DMS 273 (cell line): ENCODE measurements around the gene LNP1.

Source experiments
- DNase-seq: peaks from one replicate; lab custom pipeline; 2025; ENCODE audit not compliant: unreplicated experiment; lab: John Stamatoyannopoulos, UW

LNP1 gene

GRCh38 chr3:100399341-100400071 lies 1.8 kb upstream of the LNP1 start:
- DNase-seq, result peak; percentile 43

GRCh38 chr3:100400419-100400779 lies 940 bp upstream of the LNP1 start:
- peak; percentile 74 for DNase-seq

GRCh38 chr3:100401674-100402041 lies 319 bp downstream of the LNP1 start:
- peak; percentile 91 for DNase-seq

- peak; percentile 84 for DNase-seq
These were observed 917 bp downstream of the LNP1 start for GRCh38 chr3:100402256-100402655.

GRCh38 chr3:100402891-100403290 lies 1.6 kb downstream of the LNP1 start:
- peak; percentile 47 for DNase-seq

GRCh38 chr3:100403362-100404249 lies 2.3 kb downstream of the LNP1 start:
- peak; percentile 71 for DNase-seq

GRCh38 chr3:100404250-100404548 lies 2.9 kb downstream of the LNP1 start:
- no peak for DNase-seq

GRCh38 chr3:100407164-100407563 lies 5.8 kb downstream of the LNP1 start:
- DNase-seq, result no peak

- no peak for DNase-seq
These were observed 6.7 kb downstream of the LNP1 start for GRCh38 chr3:100407977-100408532.

- no peak for DNase-seq
These were observed 10.0 kb downstream of the LNP1 start for GRCh38 chr3:100411091-100411982.

GRCh38 chr3:100412912-100413590 lies 11.7 kb downstream of the LNP1 start:
- DNase-seq, result no peak

- no peak for DNase-seq
These were observed 12.3 kb downstream of the LNP1 start for GRCh38 chr3:100413613-100414012.

- no peak for DNase-seq
These were observed 14.8 kb downstream of the LNP1 start for GRCh38 chr3:100416176-100416575.

GRCh38 chr3:100416863-100417262 lies 15.5 kb downstream of the LNP1 start:
- DNase-seq, result no peak

- DNase-seq, result no peak
These were observed 18.1 kb downstream of the LNP1 start for GRCh38 chr3:100419406-100419805.

GRCh38 chr3:100420885-100421284 lies 19.5 kb downstream of the LNP1 start:
- no peak for DNase-seq

GRCh38 chr3:100423611-100424010 lies 22.3 kb downstream of the LNP1 start:
- DNase-seq, result no peak

GRCh38 chr3:100424261-100424660 lies 22.9 kb downstream of the LNP1 start:
- DNase-seq, result no peak

- no peak for DNase-seq
These were observed 24.0 kb downstream of the LNP1 start for GRCh38 chr3:100425316-100425715.

- no peak for DNase-seq
These were observed 24.8 kb downstream of the LNP1 start for GRCh38 chr3:100426067-100426682.
